Right lobe of liver (tissue), 6 donors: ENCODE measurements around the gene FOXP3. TPM values are rescaled to one million over a fixed set of nuclear protein-coding genes. Genes with fewer than 3 reads are reported as not detected.

Experiments
- ATAC-seq, 4 donors: fragments of 200-7000 bp; cut with Tn5 transposase; one replicate each; pipeline ENCODE4 v1.9.1; 2020; ENCODE audit warnings: mild to moderate bottlenecking in 4 of 4, moderate library complexity in 4 of 4
- DNase-seq, 3 donors: peaks; one replicate each; pipeline ENCODE4 v3.0.0-alpha.2; 2020
- H3K27ac ChIP-seq, 3 donors: fragments of 200-600 bp; one replicate each; pipeline ENCODE4 v1.8.0; 2022
- H3K27me3 ChIP-seq, 2 donors: fragments of 200-600 bp; one replicate each; pipeline ENCODE4 v1.8.0; 2022
- H3K36me3 ChIP-seq, 4 donors: fragments of 200-600 bp; sonication (generic) in 1 of 4; one replicate each; pipeline versions ENCODE4 v1.5.1 to v1.8.0; 2017 to 2022; ENCODE audit warnings: control low read depth in 1 of 4
- H3K4me1 ChIP-seq, 4 donors: fragments of 200-600 bp; sonication (generic) in 1 of 4; one replicate each; pipeline versions ENCODE4 v1.5.1 to v1.8.0; 2017 to 2022; ENCODE audit warnings: control low read depth in 1 of 4
- H3K4me3 ChIP-seq, 3 donors: fragments of 200-600 bp; one replicate each; pipeline ENCODE4 v1.8.0; 2022
- H3K9me3 ChIP-seq, 4 donors: fragments of 200-600 bp; sonication (generic) in 1 of 4; one replicate each; pipeline versions ENCODE4 v1.5.1 to v1.8.0; 2017 to 2022; ENCODE audit warnings: control low read depth in 1 of 4
- POLR2A ChIP-seq: fragments of 450-650 bp; IDR thresholded peaks from one replicate; pipeline ENCODE4 v1.6.1; 2017; ENCODE audit warnings: antibody characterized with exemption, mild to moderate bottlenecking
- WGBS: methylation state at CpG from one replicate; pipeline ENCODE4 v1.1.6; 2018; ENCODE audit warnings: low coverage, low lambda C conversion rate; ENCODE audit not compliant: insufficient coverage; ENCODE audit errors: missing lambda C conversion rate; 5-methylcytosine and 5-hydroxymethylcytosine counted together
- intact Hi-C, 2 donors: fragments of 100-400 bp; cut with DNase I; formaldehyde crosslinking; loops; one replicate each; pipeline versions ENCODE4 v1.11.2 to v1.14.1; 2022
- total RNA-seq, 6 experiments: library from RNA; depleted of rRNA in 2 of 6; stranded (reverse); fragments of >200 nt in 2 of 6; fragmentation: NEBNext Ultra II Directional in 3 of 6; extraction: Animal tissue kit (Norgen Biotek cat#: 25700) in 3 of 6; gene quantifications; one replicate each; pipeline versions ENCODE4 v1.1.0 to v1.2.4, GENCODE V29; 2016 to 2023
- TF ChIP-seq, protein P1 (sequence below), 4 donors: fragments of 200-600 bp in 3 of 4; fragments of 450-650 bp in 1 of 4; IDR thresholded peaks; one replicate each; pipeline versions ENCODE4 v1.5.1 to v1.8.0; 2016 to 2022; ENCODE audit warnings: antibody characterized with exemption in 4 of 4, mild to moderate bottlenecking in 2 of 4
- donor health status: DM: no; HTN: yes; CAD: no.
- donor health status: DM: no; HTN: no; CAD: no.
- donor health status: DM: no; HTN: no; CAD: no.
- donor health status: DM: no; HTN: yes; CAD: no.
- donor health status: DM: no; HTN: yes; CAD: no.

The FOXP3 gene
- total RNA-seq, 6 experiments from 2014 or later, result 0.18 to 1.2 (median 0.32) TPM

DNA sequence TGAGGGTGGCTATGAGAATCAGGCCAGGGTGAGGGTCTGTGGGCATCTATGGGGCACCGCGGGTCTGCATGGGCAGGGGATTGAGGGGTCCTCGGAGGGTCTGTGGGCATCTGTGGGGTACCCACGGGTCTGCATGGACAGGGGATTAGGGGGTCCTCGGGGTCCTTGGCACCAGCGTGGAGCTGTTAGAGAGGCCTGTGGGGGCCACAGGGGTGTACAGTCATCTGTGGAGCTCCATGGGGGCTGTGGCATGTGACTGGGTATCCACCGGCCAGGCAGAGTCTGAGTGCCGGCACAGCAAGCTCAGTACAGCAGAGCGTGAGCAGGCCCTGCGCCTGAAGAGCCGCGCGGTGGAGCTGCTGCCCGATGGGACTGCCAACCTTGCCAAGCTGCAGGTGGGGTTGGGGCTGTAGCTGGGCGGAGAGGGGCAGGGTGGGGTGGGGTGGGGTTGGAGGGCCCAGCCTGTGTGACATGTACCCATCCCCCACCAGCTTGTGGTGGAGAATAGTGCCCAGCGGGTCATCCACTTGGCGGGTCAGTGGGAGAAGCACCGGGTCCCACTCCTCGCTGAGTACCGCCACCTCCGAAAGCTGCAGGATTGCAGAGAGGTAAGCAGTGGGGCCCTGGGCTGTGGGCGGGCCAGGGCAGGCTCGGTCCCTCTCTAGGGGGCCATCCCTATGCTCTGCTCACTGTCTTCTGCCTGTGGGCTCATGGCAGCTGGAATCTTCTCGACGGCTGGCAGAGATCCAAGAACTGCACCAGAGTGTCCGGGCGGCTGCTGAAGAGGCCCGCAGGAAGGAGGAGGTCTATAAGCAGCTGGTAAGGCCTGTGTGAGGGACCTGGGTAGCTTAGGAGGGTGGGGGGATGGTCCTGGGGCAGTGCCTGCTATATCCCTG lies 16.3 kb downstream of the FOXP3 start:
- TF ChIP-seq, protein P1, sequence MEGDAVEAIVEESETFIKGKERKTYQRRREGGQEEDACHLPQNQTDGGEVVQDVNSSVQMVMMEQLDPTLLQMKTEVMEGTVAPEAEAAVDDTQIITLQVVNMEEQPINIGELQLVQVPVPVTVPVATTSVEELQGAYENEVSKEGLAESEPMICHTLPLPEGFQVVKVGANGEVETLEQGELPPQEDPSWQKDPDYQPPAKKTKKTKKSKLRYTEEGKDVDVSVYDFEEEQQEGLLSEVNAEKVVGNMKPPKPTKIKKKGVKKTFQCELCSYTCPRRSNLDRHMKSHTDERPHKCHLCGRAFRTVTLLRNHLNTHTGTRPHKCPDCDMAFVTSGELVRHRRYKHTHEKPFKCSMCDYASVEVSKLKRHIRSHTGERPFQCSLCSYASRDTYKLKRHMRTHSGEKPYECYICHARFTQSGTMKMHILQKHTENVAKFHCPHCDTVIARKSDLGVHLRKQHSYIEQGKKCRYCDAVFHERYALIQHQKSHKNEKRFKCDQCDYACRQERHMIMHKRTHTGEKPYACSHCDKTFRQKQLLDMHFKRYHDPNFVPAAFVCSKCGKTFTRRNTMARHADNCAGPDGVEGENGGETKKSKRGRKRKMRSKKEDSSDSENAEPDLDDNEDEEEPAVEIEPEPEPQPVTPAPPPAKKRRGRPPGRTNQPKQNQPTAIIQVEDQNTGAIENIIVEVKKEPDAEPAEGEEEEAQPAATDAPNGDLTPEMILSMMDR (IDR thresholded peaks at IDR 0.05), result no peak
- TF ChIP-seq POLR2A, result no peak
- DNase-seq (no peak), ATAC-seq (no peak)
- no CpG with 5 or more reads among the region's 28 CpGs for WGBS
- Histone ChIP-seq H3K4me3 (no peak overlapping the region), H3K4me1 (no peaks in the 10 kb centered on the region), H3K9me3 (no peaks in the 10 kb centered on the region), H3K27me3 (no peaks in the 10 kb centered on the region), H3K27ac (no peak overlapping the region), H3K36me3 (peaks cover 0 to 6% (median 1%) of the 10 kb centered on the region in 4 donors)
- intact Hi-C loops, result no loop called here

DNA sequence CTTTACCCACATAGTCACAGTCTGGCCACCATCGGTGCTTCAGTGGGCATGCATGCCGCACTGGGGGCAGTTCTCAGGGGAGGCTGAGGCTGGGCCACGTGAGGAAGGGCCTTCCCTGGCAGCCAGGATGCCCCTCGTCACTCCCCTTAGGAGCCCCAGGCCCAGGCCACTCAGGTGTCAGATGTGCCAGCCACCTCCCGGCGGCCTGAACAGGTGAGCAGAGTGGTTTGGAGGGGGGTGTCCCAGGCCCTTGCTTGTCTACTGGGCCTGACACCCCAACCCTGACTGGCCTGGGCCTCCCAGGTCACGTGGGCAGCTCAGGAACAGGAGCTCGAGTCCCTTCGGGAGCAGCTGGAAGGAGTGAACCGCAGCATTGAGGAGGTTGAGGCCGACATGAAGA lies 17.2 kb downstream of the FOXP3 start:
- intact Hi-C loops, result no loop called here
- no peak overlapping the region for H3K27ac ChIP-seq
- H3K27me3 ChIP-seq, result no peaks in the 10 kb centered on the region
- H3K4me3 ChIP-seq, result no peak overlapping the region
- DNase-seq, result no peak
- 20% methylated on average over 1 of the region's 11 CpGs for WGBS
- no peaks in the 10 kb centered on the region for H3K9me3 ChIP-seq
- TF ChIP-seq POLR2A, result no peak
- TF ChIP-seq, protein P1 (IDR thresholded peaks at IDR 0.05), result no peak
- no peak for ATAC-seq
- no peaks in the 10 kb centered on the region for H3K4me1 ChIP-seq
- peaks cover 0 to 7% (median 1%) of the 10 kb centered on the region in 4 donors for H3K36me3 ChIP-seq

DNA sequence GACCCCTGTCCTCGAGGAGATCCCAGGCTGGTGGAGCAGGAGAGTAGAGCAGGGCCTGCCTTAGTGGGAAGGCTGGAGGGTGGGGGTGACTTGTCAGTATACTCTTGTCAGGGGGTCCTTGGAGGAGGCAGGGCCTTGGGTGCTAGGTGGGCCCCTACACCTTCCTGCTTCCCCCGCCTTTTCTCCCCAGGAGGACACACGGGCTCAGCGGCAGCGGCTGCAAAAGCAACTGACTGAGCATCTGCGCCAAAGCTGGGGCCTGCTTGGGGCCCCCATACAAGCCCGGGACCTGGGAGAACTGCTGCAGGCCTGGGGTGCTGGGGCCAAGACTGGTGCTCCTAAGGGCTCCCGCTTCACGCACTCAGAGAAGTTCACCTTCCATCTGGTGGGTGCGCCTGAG lies 18.0 kb downstream of the FOXP3 start:
- TF ChIP-seq, protein P1 (IDR thresholded peaks at IDR 0.05), result no peak
- no peak for TF ChIP-seq POLR2A
- 51% methylated on average over 3 of the region's 10 CpGs for WGBS
- peaks cover 0 to 7% (median 1%) of the 10 kb centered on the region in 4 donors for H3K36me3 ChIP-seq
- no peak for ATAC-seq
- no peaks in the 10 kb centered on the region for H3K9me3 ChIP-seq
- no peak overlapping the region for H3K4me3 ChIP-seq
- H3K4me1 ChIP-seq, result no peaks in the 10 kb centered on the region
- H3K27ac ChIP-seq, result no peak overlapping the region
- no peaks in the 10 kb centered on the region for H3K27me3 ChIP-seq
- intact Hi-C loops, result no loop called here
- DNase-seq, result no peak

DNA sequence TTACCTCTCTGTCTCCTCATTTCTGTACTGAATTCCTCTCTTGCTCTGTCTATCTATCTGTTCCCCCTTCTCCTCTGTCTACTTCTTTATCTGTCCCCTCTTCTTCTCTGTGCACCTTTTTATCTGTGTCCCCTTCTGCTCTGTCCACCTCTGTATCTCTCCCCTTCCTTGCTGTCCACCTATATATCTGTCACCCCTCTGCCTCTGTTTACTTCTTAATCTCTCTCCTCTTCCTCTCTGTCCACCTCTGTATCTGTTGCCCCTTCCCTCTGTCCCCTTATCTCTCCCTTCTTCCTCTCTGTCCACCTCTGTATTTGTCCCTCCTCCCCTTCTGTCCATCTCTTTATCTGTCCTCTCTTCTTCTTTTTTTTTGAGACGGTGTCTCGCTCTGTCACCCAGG lies 20.3 kb downstream of the FOXP3 start:
- no peak for TF ChIP-seq POLR2A
- TF ChIP-seq, protein P1 (IDR thresholded peaks at IDR 0.05), result no peak
- no peak overlapping the region for H3K27ac ChIP-seq
- WGBS, result 87% methylated on average over 2 of the region's 2 CpGs
- H3K36me3 ChIP-seq, result peaks cover 0 to 7% (median 1%) of the 10 kb centered on the region in 4 donors
- ATAC-seq, result no peak
- intact Hi-C loops, result no loop called here
- H3K9me3 ChIP-seq, result no peaks in the 10 kb centered on the region
- no peak overlapping the region for H3K4me3 ChIP-seq
- H3K27me3 ChIP-seq, result no peaks in the 10 kb centered on the region
- no peaks in the 10 kb centered on the region for H3K4me1 ChIP-seq
- no peak for DNase-seq
